Measurements from ENCODE around the gene ZNF552. TPM values are rescaled to one million over a fixed set of nuclear protein-coding genes. Genes with fewer than 3 reads are reported as not detected.
"Not testable (repeated sequence)": the region's sequence is repeated elsewhere in the genome, so short reads cannot be mapped to it uniquely, and the experiment has no call there.

Gene ZNF552
- total and polyA plus RNA-seq, 2 of the 4 experiments (the other 2 are of a cell fraction): 2.8 to 4.7 TPM

GRCh38 chr19:57849666-57850473 lies 35.2 kb upstream of the ZNF552 start, which contains the start of gene ZNF587:
TSS of gene ZNF587 (plus strand) at chr19:57849859. CDS start at chr19:57850039, 180 bp downstream.
- H3K18ac ChIP-seq (ENCODE audit: low read depth, low read length): not testable (repeated sequence)

GRCh38 chr19:57849162-57849665 lies 34.5 kb upstream of the ZNF552 start:
- H2BK15ac ChIP-seq (ENCODE audit: low read depth, low read length); dilution Hi-C loops (cut with HindIII; ENCODE audit: low sequenced_read_pairs, unreplicated experiment); H3K4ac ChIP-seq (ENCODE audit: low read depth, low read length); H2AK5ac ChIP-seq (ENCODE audit: low read depth, low read length); H3K27ac ChIP-seq (ENCODE audit: insufficient read depth, low read length); H3K9me3 ChIP-seq (ENCODE audit: control insufficient read depth, insufficient read depth, low read length); H2BK20ac ChIP-seq (ENCODE audit: low read depth, low read length); H3K18ac ChIP-seq (ENCODE audit: low read depth, low read length); H3K56ac ChIP-seq (ENCODE audit: extremely low read depth, insufficient read depth, low read length); H2BK120ac ChIP-seq (ENCODE audit: low read depth, low read length); H2AFZ ChIP-seq (replicated peaks; ENCODE audit: low read length, poor library complexity); H4K8ac ChIP-seq (ENCODE audit: low read depth in 2 of 2, low read length in 2 of 2); H3K14ac ChIP-seq (replicated peaks; ENCODE audit: low read depth, low read length); H3K9ac ChIP-seq (ENCODE audit: low read depth, low read length); H2AK9ac ChIP-seq (replicated peaks; ENCODE audit: low read depth, low read length, poor library complexity); H3K23ac ChIP-seq (ENCODE audit: low read depth, low read length); POLR2A ChIA-PET (ENCODE audit: unreplicated experiment); DNase-seq; H3K27me3 ChIP-seq (ENCODE audit: control insufficient read depth, insufficient read depth, low read length); intact Hi-C loops (cut with micrococcal nuclease); H4K91ac ChIP-seq (ENCODE audit: insufficient read depth, low read depth, low read length); H3K4me3 ChIP-seq (ENCODE audit: insufficient read depth, low read depth, low read length); H2BK5ac ChIP-seq (ENCODE audit: low read depth, low read length, poor library complexity, severe bottlenecking); H3K4me1 ChIP-seq (ENCODE audit: control insufficient read depth, insufficient read depth, low read length); BruUV-seq (replicated peaks); H3K9me1 ChIP-seq (ENCODE audit: insufficient read depth, low read length); H4K5ac ChIP-seq (ENCODE audit: low read depth, low read length); CTCF ChIA-PET; H3K4me2 ChIP-seq (ENCODE audit: low read depth, low read length); in situ Hi-C loops (cut with MboI; ENCODE audit: low sequenced_read_pairs): not testable (repeated sequence)
- H4K20me1 ChIP-seq (ENCODE audit: insufficient read depth, low read length): peaks cover 31% of the 10 kb centered on the region
- H3K36me3 ChIP-seq (ENCODE audit: control insufficient read depth, insufficient read depth, low read length): peaks cover 19% of the 10 kb centered on the region
- H3K79me1 ChIP-seq (ENCODE audit: low read depth in 1 of 2, low read length in 2 of 2): peaks cover 24 to 70% of the 10 kb centered on the region in 2 experiments
- ATAC-seq (ENCODE audit: low read depth): peak; percentile 25
- WGBS, 2 experiments (ENCODE audit: extremely low coverage in 2 of 2, insufficient read length in 1 of 2): no CpG with 5 or more reads among the region's 2 CpGs

More at GRCh38 chr19:57849666-57850473, 35.2 kb upstream of the ZNF552 start, which contains the start of gene ZNF587:
- Histone ChIP-seq H4K20me1 (ENCODE audit: insufficient read depth, low read length) (peaks cover 26% of the 10 kb centered on the region), H2AK5ac (ENCODE audit: low read depth, low read length) (peak within 1 kb of the TSS; percentile 41), H4K5ac (ENCODE audit: low read depth, low read length) (peak within 1 kb of the TSS; percentile 6; the same call in 1 of the 2 replicates), H3K4ac (ENCODE audit: low read depth, low read length) (peak within 1 kb of the TSS; percentile 86), H3K27ac (ENCODE audit: insufficient read depth, low read length) (peak within 1 kb of the TSS; percentile 64), H3K4me3 (ENCODE audit: insufficient read depth, low read depth, low read length) (peak within 1 kb of the TSS; percentile 79), H3K14ac (replicated peaks; ENCODE audit: low read depth, low read length) (peak within 1 kb of the TSS; percentile 81), H3K9ac (ENCODE audit: low read depth, low read length) (peak within 1 kb of the TSS; percentile 83), H4K8ac (ENCODE audit: low read depth in 2 of 2, low read length in 2 of 2) (peak within 1 kb of the TSS; percentile 22 to 54; a peak in 2 of 4 replicates), H2AK9ac (replicated peaks; ENCODE audit: low read depth, low read length, poor library complexity) (peak within 1 kb of the TSS; percentile 81), H3K79me1 (ENCODE audit: low read depth in 1 of 2, low read length in 2 of 2) (peaks cover 18 to 64% of the 10 kb centered on the region in 2 experiments), H3K36me3 (ENCODE audit: control insufficient read depth, insufficient read depth, low read length) (peaks cover 18% of the 10 kb centered on the region), H3K56ac (ENCODE audit: extremely low read depth, insufficient read depth, low read length) (peak within 1 kb of the TSS; percentile 80; the same call in 1 of the 2 replicates), H3K4me2 (ENCODE audit: low read depth, low read length) (peak within 1 kb of the TSS; percentile 89), H3K23ac (ENCODE audit: low read depth, low read length) (peak within 1 kb of the TSS; percentile 86), H2BK5ac (ENCODE audit: low read depth, low read length, poor library complexity, severe bottlenecking) (peak within 1 kb of the TSS; percentile 36), H2AFZ (replicated peaks; ENCODE audit: low read length, poor library complexity) (peak within 1 kb of the TSS; percentile 71), H4K91ac (ENCODE audit: insufficient read depth, low read depth, low read length) (peak within 1 kb of the TSS; percentile 56)
- intact Hi-C loops (cut with micrococcal nuclease); H3K4me1 ChIP-seq (ENCODE audit: control insufficient read depth, insufficient read depth, low read length); H3K9me1 ChIP-seq (ENCODE audit: insufficient read depth, low read length); BruUV-seq (replicated peaks); dilution Hi-C loops (cut with HindIII; ENCODE audit: low sequenced_read_pairs, unreplicated experiment); H2BK120ac ChIP-seq (ENCODE audit: low read depth, low read length); H2BK15ac ChIP-seq (ENCODE audit: low read depth, low read length); H2BK20ac ChIP-seq (ENCODE audit: low read depth, low read length); in situ Hi-C loops (cut with MboI; ENCODE audit: low sequenced_read_pairs); H3K9me3 ChIP-seq (ENCODE audit: control insufficient read depth, insufficient read depth, low read length); H3K27me3 ChIP-seq (ENCODE audit: control insufficient read depth, insufficient read depth, low read length); CTCF ChIA-PET: not testable (repeated sequence)
- TF ChIP-seq MXI1 (IDR thresholded peaks at IDR 0.05; ENCODE audit: borderline replicate concordance, low read depth, low read length) (peak; percentile 96), USF2 (IDR thresholded peaks at IDR 0.05; ENCODE audit: low read depth, low read length) (peak; percentile 39; the same call in 1 of the 2 replicates), POLR2A (IDR thresholded peaks at IDR 0.05; ENCODE audit: low read depth, low read length) (peak; percentile 64)
- ATAC-seq (ENCODE audit: low read depth) (peak; percentile 97), DNase-seq (peak; percentile 85)
- 1% methylated on average over 20 of the region's 42 CpGs; no CpG with 5 or more reads in 1 of the 2 experiments for WGBS, 2 experiments (ENCODE audit: extremely low coverage in 2 of 2, insufficient read length in 1 of 2)
- POLR2A ChIA-PET (ENCODE audit: unreplicated experiment): interaction anchor here (0.6 kb wide), 1 partner anchor 56 kb away, joined by 3 read pairs; no protein-coding TSS in a partner anchor

All from IMR-90 (cell line).